H9 (cell line): ENCODE data around the gene LRIT3. TPM values are rescaled to one million over a fixed set of nuclear protein-coding genes. Genes with fewer than 3 reads are reported as not detected.
A peak's percentile ranks its signal among the peaks of the same experiment; 100 is the strongest.

ENCODE experiments used
- DNase-seq: peaks from one replicate; pipeline ENCODE4 v3.0.0-alpha.2; 2017
- H2AFZ ChIP-seq: one replicate; pipeline ENCODE4 v1.6.1; 2013; ENCODE audit warnings: mild to moderate bottlenecking, low read length, control low read depth, moderate library complexity
- H2AK5ac ChIP-seq: 2 replicates; pipeline ENCODE4 v1.6.1; 2013; ENCODE audit warnings: low read length, control low read depth, mixed read lengths; ENCODE audit not compliant: insufficient read length
- H2BK120ac ChIP-seq: one replicate; pipeline ENCODE4 v1.6.1; 2013; ENCODE audit warnings: low read depth, mild to moderate bottlenecking, low read length, control low read depth, inconsistent platforms; ENCODE audit not compliant: poor library complexity, severe bottlenecking
- H2BK12ac ChIP-seq: 2 replicates; pipeline ENCODE4 v1.6.1; 2013; ENCODE audit warnings: low read length, control low read depth, mixed read lengths, low read depth; ENCODE audit not compliant: insufficient read length
- H2BK15ac ChIP-seq: 2 replicates; pipeline ENCODE4 v1.6.1; 2013; ENCODE audit warnings: low read depth, low read length, control low read depth
- H2BK20ac ChIP-seq: one replicate; pipeline ENCODE4 v1.6.1; 2013; ENCODE audit warnings: low read depth, mild to moderate bottlenecking, low read length, control low read depth, inconsistent platforms; ENCODE audit not compliant: poor library complexity, severe bottlenecking
- H2BK5ac ChIP-seq: 2 replicates; pipeline ENCODE4 v1.6.1; 2013; ENCODE audit warnings: low read length, control low read depth, mixed read lengths; ENCODE audit not compliant: insufficient read length
- H3K14ac ChIP-seq: 2 replicates; pipeline ENCODE4 v1.6.1; 2013; ENCODE audit warnings: low read length, control low read depth; ENCODE audit not compliant: insufficient read depth
- H3K18ac ChIP-seq: 2 replicates; pipeline ENCODE4 v1.6.1; 2013; ENCODE audit warnings: low read depth, mild to moderate bottlenecking, mixed read lengths, low read length, control low read depth; ENCODE audit not compliant: insufficient read length
- H3K23ac ChIP-seq: 2 replicates; pipeline ENCODE4 v1.6.1; 2013; ENCODE audit warnings: low read length, control low read depth, mixed read lengths, low read depth; ENCODE audit not compliant: insufficient read length
- H3K23me2 ChIP-seq: 2 replicates; pipeline ENCODE4 v1.6.1; 2013; ENCODE audit warnings: low read depth, mild to moderate bottlenecking, mixed read lengths, low read length, control low read depth; ENCODE audit not compliant: insufficient read length, poor library complexity, severe bottlenecking
- H3K27ac ChIP-seq: 2 replicates; pipeline ENCODE4 v1.5.1; 2013; ENCODE audit warnings: low read length, control low read depth, mixed read lengths, low read depth; ENCODE audit not compliant: insufficient read length
- H3K27me3 ChIP-seq: 2 replicates; pipeline ENCODE4 v1.6.1; 2013; ENCODE audit warnings: low read length, control low read depth, inconsistent platforms; ENCODE audit not compliant: insufficient read depth
- H3K4ac ChIP-seq: 2 replicates; pipeline ENCODE4 v1.6.1; 2013; ENCODE audit warnings: low read depth, mild to moderate bottlenecking, control low read depth, inconsistent platforms, low read length, moderate library complexity
- H3K4me1 ChIP-seq: 2 replicates; pipeline ENCODE4 v1.6.1; 2013; ENCODE audit warnings: low read length, control low read depth, inconsistent platforms; ENCODE audit not compliant: insufficient read depth
- H3K4me2 ChIP-seq: 2 replicates; pipeline ENCODE4 v1.6.1; 2013; ENCODE audit warnings: low read length, control low read depth, mixed read lengths; ENCODE audit not compliant: insufficient read length, insufficient read depth
- H3K56ac ChIP-seq: 2 replicates; pipeline ENCODE4 v1.6.1; 2013; ENCODE audit warnings: low read depth, mild to moderate bottlenecking, mixed read lengths, low read length, control low read depth; ENCODE audit not compliant: insufficient read length
- H3K79me1 ChIP-seq: 2 replicates; pipeline ENCODE4 v1.6.1; 2013; ENCODE audit warnings: low read depth, mild to moderate bottlenecking, moderate library complexity, low read length, control low read depth, inconsistent platforms; ENCODE audit not compliant: insufficient read depth, poor library complexity, severe bottlenecking
- H3K79me2 ChIP-seq: 2 replicates; pipeline ENCODE4 v1.6.1; 2013; ENCODE audit warnings: low read length, control low read depth, inconsistent platforms; ENCODE audit not compliant: insufficient read depth
- H3K9ac ChIP-seq: 2 replicates; pipeline ENCODE4 v1.6.1; 2013; ENCODE audit warnings: low read length, control low read depth, mixed read lengths; ENCODE audit not compliant: insufficient read length; ENCODE audit errors: extremely low read depth
- H3K9me3 ChIP-seq: one replicate; pipeline ENCODE4 v1.6.1; 2013; ENCODE audit warnings: low read depth, low read length, inconsistent platforms; ENCODE audit not compliant: control insufficient read depth
- H3T11ph ChIP-seq: one replicate; pipeline ENCODE4 v1.6.1; 2013; ENCODE audit warnings: mild to moderate bottlenecking, low read length, control low read depth, inconsistent platforms
- H4K20me1 ChIP-seq: one replicate; pipeline ENCODE4 v1.6.1; 2013; ENCODE audit not compliant: control insufficient read depth, insufficient read length, insufficient read depth
- H4K5ac ChIP-seq: 2 replicates; pipeline ENCODE4 v1.6.1; 2013; ENCODE audit warnings: low read depth, mild to moderate bottlenecking, mixed read lengths, low read length, control low read depth; ENCODE audit not compliant: insufficient read length
- H4K8ac ChIP-seq: replicated peaks from 2 replicates; pipeline ENCODE4 v1.6.1; 2013; ENCODE audit warnings: low read length, control low read depth, mixed read lengths, low read depth; ENCODE audit not compliant: insufficient read length
- H4K91ac ChIP-seq: 2 replicates; pipeline ENCODE4 v1.6.1; 2013; ENCODE audit warnings: low read depth, mild to moderate bottlenecking, moderate library complexity, mixed read lengths, low read length, control low read depth; ENCODE audit not compliant: insufficient read length
- H3K27ac Mint-ChIP-seq, 3 experiments: 2 replicates in 2 of 3; 3 replicates in 1 of 3; pipeline ENCODE4 v1.8.0; 2020 to 2021; ENCODE audit warnings: mixed read lengths in 3 of 3, mild to moderate bottlenecking in 1 of 3, moderate library complexity in 1 of 3
- H3K27me3 Mint-ChIP-seq: 2 replicates; pipeline ENCODE4 v1.8.0; 2021; ENCODE audit warnings: low read depth, mild to moderate bottlenecking, moderate library complexity, mixed read lengths
- H3K36me3 Mint-ChIP-seq, 3 experiments: 2 replicates in 2 of 3; 3 replicates in 1 of 3; pipeline ENCODE4 v1.8.0; 2020 to 2021; ENCODE audit warnings: low read depth in 3 of 3, mixed read lengths in 3 of 3; ENCODE audit not compliant: insufficient read depth in 1 of 3
- H3K4me1 Mint-ChIP-seq, 2 experiments: 2 replicates each; pipeline ENCODE4 v1.8.0; 2020; ENCODE audit warnings: mixed read lengths in 2 of 2
- H3K4me3 Mint-ChIP-seq, 2 experiments: 2 replicates in 1 of 2; 3 replicates in 1 of 2; pipeline ENCODE4 v1.8.0; 2020 to 2021; ENCODE audit warnings: mild to moderate bottlenecking in 2 of 2, mixed read lengths in 2 of 2, moderate library complexity in 1 of 2
- H3K9me3 Mint-ChIP-seq, 2 experiments: 2 replicates in 1 of 2; 3 replicates in 1 of 2; pipeline ENCODE4 v1.8.0; 2020; ENCODE audit warnings: mild to moderate bottlenecking in 2 of 2, mixed read lengths in 2 of 2, moderate library complexity in 1 of 2
- WGBS: extraction: QIAGEN DNeasy Blood & Tissue Kit; methylation state at CpG from one replicate; pipeline ENCODE4 v1.1.7; 2013; ENCODE audit warnings: missing lambda C conversion rate, low lambda C conversion rate, mixed read lengths; ENCODE audit not compliant: insufficient read length; ENCODE audit errors: extremely low coverage; 5-methylcytosine and 5-hydroxymethylcytosine counted together
- total RNA-seq: library from RNA; stranded (reverse); gene quantifications from 2 replicates; pipeline ENCODE4 v1.2.1, GENCODE V29; 2021
- TF ChIP-seq, protein P1 (sequence below): fragments of 200-600 bp; sonication (generic); conservative IDR thresholded peaks from 3 replicates; pipeline ENCODE4 v1.8.0; 2021; ENCODE audit warnings: antibody characterized with exemption, mild to moderate bottlenecking

The LRIT3 gene
- total RNA-seq, 1 experiment from 2014 or later: 0.07 TPM

DNA sequence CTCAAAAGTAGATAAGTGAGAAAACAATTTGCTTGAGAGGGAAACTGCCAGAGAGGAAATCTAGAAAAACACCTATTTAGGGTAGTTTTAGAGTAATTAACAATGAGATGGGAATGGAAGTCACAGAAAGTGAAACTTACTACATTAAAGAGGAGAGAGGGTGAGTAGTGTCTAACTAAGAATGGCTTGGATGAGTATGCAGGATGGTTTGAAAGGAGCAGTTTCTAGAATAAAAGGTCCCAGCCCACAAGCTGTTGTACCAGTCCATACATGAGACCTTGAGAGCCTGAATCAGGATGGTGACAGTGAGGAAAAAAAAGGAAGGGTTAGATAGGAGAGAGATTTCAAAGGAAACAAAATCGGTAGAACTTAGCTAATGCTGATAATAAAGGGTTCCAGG lies 31.0 kb upstream of the LRIT3 start:
- Histone ChIP-seq H2BK20ac (no peak overlapping the region), H3K79me1 (peaks cover 6% of the 10 kb centered on the region), H2BK12ac (no peak overlapping the region), H3K14ac (no peak overlapping the region), H4K20me1 (no peaks in the 10 kb centered on the region), H3K79me2 (peaks cover 18% of the 10 kb centered on the region; the same call in 1 of the 2 replicates), H3K27ac (no peak overlapping the region), H3K9me3 (no peaks in the 10 kb centered on the region), H3K4ac (no peak overlapping the region), H3T11ph (no peak overlapping the region), H3K56ac (no peak overlapping the region), H3K18ac (no peak overlapping the region), H4K91ac (no peak overlapping the region), H3K23ac (no peak overlapping the region), H4K8ac (no peak overlapping the region), H2AFZ (no peak overlapping the region), H3K27me3 (no peaks in the 10 kb centered on the region), H2BK120ac (no peak overlapping the region), H3K9ac (no peak overlapping the region), H2AK5ac (no peak overlapping the region), H3K23me2 (peaks cover 13% of the 10 kb centered on the region), H2BK5ac (no peak overlapping the region), H3K4me1 (no peaks in the 10 kb centered on the region), H4K5ac (no peak overlapping the region), H2BK15ac (no peak overlapping the region), H3K4me2 (peak overlapping the region; percentile 74)
- H3K36me3 Mint-ChIP-seq: peaks cover 32 to 58% (median 47%) of the 10 kb centered on the region in 3 experiments
- H3K9me3 Mint-ChIP-seq: peaks cover 0 to 2% of the 10 kb centered on the region in 2 experiments; a peak in 2 of 5 replicates
- H3K27ac Mint-ChIP-seq: peak overlapping the region; percentile 3 to 99 (median 5); a peak in 2 of 7 replicates
- TF ChIP-seq, protein P1, sequence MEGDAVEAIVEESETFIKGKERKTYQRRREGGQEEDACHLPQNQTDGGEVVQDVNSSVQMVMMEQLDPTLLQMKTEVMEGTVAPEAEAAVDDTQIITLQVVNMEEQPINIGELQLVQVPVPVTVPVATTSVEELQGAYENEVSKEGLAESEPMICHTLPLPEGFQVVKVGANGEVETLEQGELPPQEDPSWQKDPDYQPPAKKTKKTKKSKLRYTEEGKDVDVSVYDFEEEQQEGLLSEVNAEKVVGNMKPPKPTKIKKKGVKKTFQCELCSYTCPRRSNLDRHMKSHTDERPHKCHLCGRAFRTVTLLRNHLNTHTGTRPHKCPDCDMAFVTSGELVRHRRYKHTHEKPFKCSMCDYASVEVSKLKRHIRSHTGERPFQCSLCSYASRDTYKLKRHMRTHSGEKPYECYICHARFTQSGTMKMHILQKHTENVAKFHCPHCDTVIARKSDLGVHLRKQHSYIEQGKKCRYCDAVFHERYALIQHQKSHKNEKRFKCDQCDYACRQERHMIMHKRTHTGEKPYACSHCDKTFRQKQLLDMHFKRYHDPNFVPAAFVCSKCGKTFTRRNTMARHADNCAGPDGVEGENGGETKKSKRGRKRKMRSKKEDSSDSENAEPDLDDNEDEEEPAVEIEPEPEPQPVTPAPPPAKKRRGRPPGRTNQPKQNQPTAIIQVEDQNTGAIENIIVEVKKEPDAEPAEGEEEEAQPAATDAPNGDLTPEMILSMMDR: no peak
- WGBS: no CpG with 5 or more reads among the region's 1 CpG
- H3K27me3 Mint-ChIP-seq: no peaks in the 10 kb centered on the region
- DNase-seq: no peak
- H3K4me1 Mint-ChIP-seq: peaks cover 12 to 22% of the 10 kb centered on the region in 2 experiments
- H3K4me3 Mint-ChIP-seq: peak overlapping the region; percentile 95 to 99
